Body of pancreas (tissue), 4 donors: ENCODE data around the gene ONECUT1. TPM values are rescaled to one million over a fixed set of nuclear protein-coding genes. Genes with fewer than 3 reads are reported as not detected.

Experiments used
- ATAC-seq: fragments of 150-250 bp; one replicate; pipeline ENCODE4 v1.9.1; 2016
- DNase-seq, 4 donors: peaks; one replicate each; pipeline ENCODE4 v3.0.0-alpha.2; 2019
- H3K27ac ChIP-seq, 4 donors: fragments of 200-600 bp; sonication (generic); 1 replicate in 3 of 4; 2 replicates in 1 of 4; pipeline versions ENCODE4 v1.5.1 to v1.6.1; 2016 to 2019; ENCODE audit warnings: mild to moderate bottlenecking in 1 of 4, mixed read lengths in 1 of 4, moderate library complexity in 1 of 4
- H3K27me3 ChIP-seq, 2 donors: fragments of 200-600 bp; sonication (generic); one replicate each; pipeline ENCODE4 v1.6.0; 2016; ENCODE audit warnings: mild to moderate bottlenecking in 1 of 2
- H3K36me3 ChIP-seq, 2 donors: fragments of 200-600 bp; sonication (generic); replicated peaks in 1 of 2; 2 replicates each; pipeline ENCODE4 v1.5.1; 2016; ENCODE audit warnings: low read depth in 2 of 2; ENCODE audit not compliant: insufficient read depth in 1 of 2
- H3K4me1 ChIP-seq: fragments of 200-600 bp; sonication (generic); one replicate; pipeline ENCODE4 v1.6.0; 2016
- H3K4me3 ChIP-seq, 2 donors: fragments of 200-600 bp; sonication (generic); 1 replicate in 1 of 2; 2 replicates in 1 of 2; pipeline ENCODE4 v1.5.1; 2016 to 2019
- H3K9me3 ChIP-seq, 3 donors: fragments of 200-600 bp; sonication (generic); 1 replicate in 2 of 3; 2 replicates in 1 of 3; pipeline ENCODE4 v1.5.1; 2016
- CTCF ChIP-seq, 7 experiments: fragments of 450-650 bp in 4 of 7; fragments of 200-600 bp in 3 of 7; sonication (generic) in 3 of 7; IDR thresholded peaks; one replicate each; pipeline ENCODE4 v1.5.1; 2016 to 2019; ENCODE audit warnings: antibody characterized with exemption in 7 of 7
- POLR2A ChIP-seq, 3 donors: fragments of 450-650 bp; IDR thresholded peaks; one replicate each; pipeline ENCODE4 v1.6.1; 2016; ENCODE audit warnings: antibody characterized with exemption in 3 of 3, mild to moderate bottlenecking in 2 of 3
- WGBS, 2 donors: methylation state at CpG; one replicate each; pipeline ENCODE4 v1.1.5; 2017; 5-methylcytosine and 5-hydroxymethylcytosine counted together
- intact Hi-C: fragments of 100-400 bp; cut with DNase I; formaldehyde crosslinking; loops from one replicate; pipeline ENCODE4 v1.15.1; 2023
- total RNA-seq, 2 donors: library from RNA; depleted of rRNA; stranded (reverse); fragments of >200 nt; gene quantifications; one replicate each; pipeline ENCODE4 v1.1.0, GENCODE V29; 2016

The ONECUT1 gene
- total RNA-seq, 2 donors from 2014 or later = 68.0 to 126 TPM

DNA sequence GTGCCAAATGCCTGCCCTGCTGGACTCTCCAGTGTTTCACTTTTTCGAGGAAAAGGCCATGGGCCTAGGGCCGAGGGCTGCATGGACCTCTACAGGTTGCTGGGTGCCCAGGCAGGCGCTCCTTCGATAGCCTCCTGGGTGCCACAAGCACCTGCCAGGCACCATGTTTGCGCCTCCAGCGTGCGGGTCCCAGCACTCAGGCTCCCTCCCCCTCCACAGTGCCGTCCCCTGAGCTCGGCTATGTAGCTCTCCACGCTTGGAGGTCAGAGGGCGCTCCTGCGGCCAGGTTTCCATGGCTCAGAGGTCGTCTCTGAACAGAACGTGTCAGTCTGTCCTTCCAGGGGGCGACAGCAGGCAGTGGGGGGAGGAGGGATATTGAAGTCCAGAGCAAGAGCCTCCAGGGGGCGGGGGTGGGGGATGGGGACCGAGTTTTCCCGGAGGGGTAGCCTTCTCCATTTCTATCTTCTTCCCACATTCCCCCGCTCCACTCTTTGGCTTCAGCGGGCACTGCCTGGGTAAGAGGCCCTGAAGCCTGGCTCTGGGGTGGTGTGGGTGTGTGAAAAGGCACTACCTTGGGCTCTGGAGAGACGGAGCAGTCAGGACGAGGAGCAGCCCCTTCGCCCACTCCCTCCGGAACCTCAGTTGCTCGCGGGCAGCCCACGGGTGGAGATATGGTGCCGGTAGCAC is 3.6 kb downstream of the ONECUT1 start:
- Histone ChIP-seq H3K4me3 (peak overlapping the region; percentile 57 to 92), H3K27ac (peak overlapping the region; percentile 86 to 96 (median 92)), H3K4me1 (peaks cover 45% of the 10 kb centered on the region), H3K36me3 (no peaks in the 10 kb centered on the region), H3K27me3 (no peaks in the 10 kb centered on the region), H3K9me3 (no peaks in the 10 kb centered on the region)
- peak in 1 of 3 donors; percentile 13 for TF ChIP-seq POLR2A (IDR thresholded peaks at IDR 0.05)
- TF ChIP-seq CTCF (IDR thresholded peaks at IDR 0.05) = no peak
- peak; percentile 47 to 57 (median 54) for DNase-seq
- intact Hi-C loops = no loop called here
- no peak for ATAC-seq
- WGBS, 2 donors = 1 to 2% methylated on average over 25 to 26 of the region's 28 CpGs

DNA sequence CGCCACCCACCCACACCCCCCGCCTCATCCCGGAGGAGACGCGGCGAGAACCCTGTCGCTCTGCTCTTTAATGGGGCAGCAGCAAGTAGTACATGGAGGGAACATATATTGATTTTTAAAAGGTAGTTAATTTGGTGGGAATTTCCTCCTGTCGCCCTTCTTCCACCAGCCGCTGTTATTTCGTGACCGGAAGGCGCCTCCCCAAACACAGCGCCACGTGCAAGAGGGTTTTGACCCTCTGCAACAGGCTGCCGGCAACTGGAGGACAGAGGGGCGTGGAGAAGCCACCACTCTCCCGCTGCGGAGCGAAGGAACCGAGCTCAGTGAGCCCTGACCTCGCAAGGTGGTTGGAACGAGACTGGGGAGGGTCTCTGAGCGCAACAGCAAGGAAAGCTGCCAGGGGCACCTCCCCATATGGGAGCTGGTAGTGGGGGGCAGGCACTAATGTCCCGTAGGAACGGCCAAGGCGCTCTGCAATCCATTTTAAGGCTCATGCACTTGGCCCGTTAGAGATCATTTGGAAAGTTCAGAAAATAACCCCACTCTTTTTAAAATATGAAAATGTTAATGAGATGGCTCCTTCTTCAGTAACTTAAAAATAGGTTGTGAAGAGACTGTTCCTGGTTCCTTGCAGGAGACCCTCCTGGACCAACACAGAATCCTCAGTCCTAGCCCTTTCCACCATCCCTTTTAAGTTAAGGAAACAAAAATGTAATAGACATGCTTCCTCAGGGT is 4.3 kb downstream of the ONECUT1 start:
- WGBS, 2 donors = 2 to 3% methylated on average over 16 to 27 of the region's 27 CpGs
- TF ChIP-seq POLR2A (IDR thresholded peaks at IDR 0.05) = peak; percentile 7 to 62 (median 58)
- no peak for TF ChIP-seq CTCF (IDR thresholded peaks at IDR 0.05)
- DNase-seq (peak; percentile 65 to 78 (median 70)), ATAC-seq (peak; percentile 16)
- Histone ChIP-seq H3K27me3 (no peaks in the 10 kb centered on the region), H3K36me3 (no peaks in the 10 kb centered on the region), H3K9me3 (no peaks in the 10 kb centered on the region), H3K27ac (peak overlapping the region; percentile 86 to 96 (median 92)), H3K4me3 (peak overlapping the region; percentile 19 to 92), H3K4me1 (peaks cover 47% of the 10 kb centered on the region)
- intact Hi-C loops = no loop called here

DNA sequence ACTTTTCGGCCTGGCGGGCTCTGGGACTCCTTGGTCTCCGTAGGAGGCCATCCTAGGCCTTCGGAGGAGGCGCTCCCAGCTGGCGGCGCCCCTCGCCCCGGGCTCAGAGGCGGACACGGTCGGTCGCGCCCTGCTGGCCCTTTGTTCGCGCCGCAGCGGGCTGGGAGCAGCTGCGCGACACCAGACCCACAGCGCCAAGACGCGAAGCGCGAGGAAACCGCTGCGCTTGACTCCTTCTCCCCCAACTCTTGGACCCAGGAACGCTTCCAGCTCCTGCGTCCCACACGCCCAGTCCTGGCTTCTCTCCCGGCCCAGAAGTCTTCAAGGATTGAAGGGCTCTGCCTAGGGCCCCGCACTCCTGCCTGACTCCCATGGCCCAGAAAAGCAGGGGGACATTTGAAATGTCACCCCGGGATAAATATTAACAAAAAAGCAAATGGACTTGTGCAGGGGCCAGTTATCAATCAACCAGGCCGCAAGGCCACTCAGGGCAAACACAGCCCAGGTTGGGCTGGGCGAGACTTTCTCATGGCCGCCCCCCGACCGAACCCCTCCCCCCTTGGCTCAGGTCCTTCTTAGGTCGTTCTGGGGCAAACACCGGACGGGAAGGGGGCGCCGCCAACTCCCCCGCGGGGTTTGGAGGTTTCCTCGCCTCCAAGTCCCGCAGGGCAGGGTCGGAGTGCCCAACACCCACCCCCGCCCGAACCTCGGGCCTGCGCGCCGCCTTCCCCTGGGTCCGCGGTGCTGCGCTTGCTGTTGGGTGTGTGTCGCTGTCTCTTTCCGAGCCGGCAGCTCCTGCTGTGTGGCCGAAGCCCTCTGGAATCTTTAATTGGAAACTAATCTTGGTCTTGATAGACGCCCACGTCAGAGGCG is 5.1 kb downstream of the ONECUT1 start:
- peaks cover 50% of the 10 kb centered on the region for H3K4me1 ChIP-seq
- no peaks in the 10 kb centered on the region for H3K36me3 ChIP-seq
- intact Hi-C loops = loop anchor here (5.0 kb wide), 1 partner anchor 412 kb away; no protein-coding TSS in a partner anchor
- DNase-seq (peak; percentile 90 to 94 (median 92)), ATAC-seq (peak; percentile 71)
- H3K9me3 ChIP-seq = no peaks in the 10 kb centered on the region
- TF ChIP-seq POLR2A (IDR thresholded peaks at IDR 0.05) (peak; percentile 36 to 78 (median 72)), CTCF (IDR thresholded peaks at IDR 0.05) (no peak)
- H3K27me3 ChIP-seq = no peaks in the 10 kb centered on the region
- peak overlapping the region; percentile 86 to 96 (median 92) for H3K27ac ChIP-seq
- peak overlapping the region; percentile 19 to 92 for H3K4me3 ChIP-seq
- 1% methylated on average over 22 to 63 of the region's 64 CpGs for WGBS, 2 donors

- WGBS, 2 donors = 0 to 1% methylated on average over 34 to 57 of the region's 57 CpGs
- H3K4me3 ChIP-seq = peak overlapping the region in 1 of 2 donors; percentile 13
- peak; percentile 64 to 77 (median 68) for DNase-seq
- peaks cover 56% of the 10 kb centered on the region for H3K4me1 ChIP-seq
- no peaks in the 10 kb centered on the region for H3K9me3 ChIP-seq
- ATAC-seq = peak; percentile 19
- H3K27ac ChIP-seq = peak overlapping the region; percentile 86 to 96 (median 92)
- H3K36me3 ChIP-seq = no peaks in the 10 kb centered on the region
- no peaks in the 10 kb centered on the region for H3K27me3 ChIP-seq
- peak; percentile 64 to 83 (median 76) for TF ChIP-seq CTCF (IDR thresholded peaks at IDR 0.05)
- no peak for TF ChIP-seq POLR2A (IDR thresholded peaks at IDR 0.05)
- intact Hi-C loops = loop anchor here (5.0 kb wide), 1 partner anchor 413 kb away; no protein-coding TSS in a partner anchor
These were observed 6.0 kb downstream of the ONECUT1 start for GRCh38 chr15:52783929-52784798.
